Liver (tissue), 9 donors: Measurements from ENCODE around the gene PHGDH. TPM values are rescaled to one million over a fixed set of nuclear protein-coding genes. Genes with fewer than 3 reads are reported as not detected.

Source experiments
- DNase-seq: peaks from one replicate; pipeline ENCODE4 v3.0.0-alpha.2; 2017; ENCODE audit warnings: low spot score
- H3K27ac ChIP-seq, 2 donors: one replicate each; pipeline ENCODE4 v1.7.0; 2013; ENCODE audit warnings: inconsistent platforms in 2 of 2, low read length in 2 of 2, control low read depth in 1 of 2, low read depth in 1 of 2, mild to moderate bottlenecking in 1 of 2
- H3K27me3 ChIP-seq, 4 donors: one replicate each; pipeline versions ENCODE4 v1.6.1 to v1.7.0; 2013; ENCODE audit warnings: low read length in 3 of 4, inconsistent platforms in 1 of 4, mild to moderate bottlenecking in 1 of 4, moderate library complexity in 1 of 4; ENCODE audit not compliant: control insufficient read depth in 4 of 4, insufficient read depth in 4 of 4
- H3K36me3 ChIP-seq, 4 donors: one replicate each; pipeline versions ENCODE4 v1.6.1 to v1.7.0; 2013; ENCODE audit warnings: low read length in 3 of 4, mild to moderate bottlenecking in 3 of 4, low read depth in 1 of 4, moderate library complexity in 1 of 4; ENCODE audit not compliant: control insufficient read depth in 4 of 4, insufficient read depth in 3 of 4
- H3K4me1 ChIP-seq, 4 donors: one replicate each; pipeline versions ENCODE4 v1.6.1 to v1.7.0; 2013; ENCODE audit warnings: low read length in 3 of 4, mild to moderate bottlenecking in 3 of 4, moderate library complexity in 1 of 4; ENCODE audit not compliant: control insufficient read depth in 4 of 4, insufficient read depth in 4 of 4
- H3K4me3 ChIP-seq, 3 donors: one replicate each; pipeline versions ENCODE4 v1.6.1 to v1.7.0; 2013; ENCODE audit warnings: low read length in 3 of 3, control low read depth in 1 of 3, low read depth in 1 of 3, mild to moderate bottlenecking in 1 of 3
- H3K9ac ChIP-seq, 2 donors: one replicate each; pipeline ENCODE4 v1.7.0; 2013; ENCODE audit warnings: low read length in 2 of 2, mild to moderate bottlenecking in 2 of 2, moderate library complexity in 2 of 2, control low read depth in 1 of 2, low read depth in 1 of 2
- H3K9me3 ChIP-seq, 4 donors: one replicate each; pipeline versions ENCODE4 v1.6.1 to v1.7.0; 2013; ENCODE audit warnings: low read length in 3 of 4; ENCODE audit not compliant: control insufficient read depth in 4 of 4
- ATF3 ChIP-seq: IDR thresholded peaks from 2 replicates; pipeline ENCODE4 v1.6.1; 2016; ENCODE audit warnings: antibody characterized with exemption
- CTCF ChIP-seq: fragments of 150-350 bp; IDR thresholded peaks from 2 replicates; pipeline ENCODE4 v1.5.1; 2017; ENCODE audit warnings: improper control_type of control experiment, low read depth, low read length; ENCODE audit not compliant: missing input control
- FOXA1 ChIP-seq: IDR thresholded peaks from 2 replicates; pipeline ENCODE4 v1.6.1; 2016; ENCODE audit warnings: antibody characterized with exemption
- GABPA ChIP-seq, 2 donors: IDR thresholded peaks in 1 of 2; conservative IDR thresholded peaks in 1 of 2; 2 replicates each; pipeline ENCODE4 v1.6.1; 2016; ENCODE audit warnings: antibody characterized with exemption in 2 of 2, mild to moderate bottlenecking in 1 of 2, moderate library complexity in 1 of 2
- HNF4A ChIP-seq, 2 donors: conservative IDR thresholded peaks; 2 replicates each; pipeline ENCODE4 v1.6.1; 2016; ENCODE audit warnings: antibody characterized with exemption in 2 of 2, mild to moderate bottlenecking in 2 of 2
- HNF4G ChIP-seq: IDR thresholded peaks from 2 replicates; pipeline ENCODE4 v1.6.1; 2016; ENCODE audit warnings: antibody characterized with exemption
- JUND ChIP-seq, 2 donors: IDR thresholded peaks; 2 replicates each; pipeline ENCODE4 v1.6.1; 2016; ENCODE audit warnings: antibody characterized with exemption in 2 of 2
- MAX ChIP-seq: IDR thresholded peaks from 2 replicates; pipeline ENCODE4 v1.6.1; 2016; ENCODE audit warnings: antibody characterized with exemption
- REST ChIP-seq: IDR thresholded peaks from 2 replicates; pipeline ENCODE4 v1.6.1; 2016; ENCODE audit warnings: antibody characterized with exemption, mild to moderate bottlenecking
- SP1 ChIP-seq: IDR thresholded peaks from 2 replicates; pipeline ENCODE4 v1.6.1; 2018; ENCODE audit warnings: antibody characterized with exemption, mild to moderate bottlenecking
- TAF1 ChIP-seq: conservative IDR thresholded peaks from 2 replicates; pipeline ENCODE4 v1.6.1; 2016; ENCODE audit warnings: antibody characterized with exemption, mild to moderate bottlenecking
- YY1 ChIP-seq: IDR thresholded peaks from 2 replicates; pipeline ENCODE4 v1.6.1; 2016; ENCODE audit warnings: antibody characterized with exemption, mild to moderate bottlenecking
- ZBTB33 ChIP-seq: IDR thresholded peaks from 2 replicates; pipeline ENCODE4 v1.6.1; 2016; ENCODE audit warnings: antibody characterized with exemption
- WGBS: extraction: QIAGEN DNeasy Blood & Tissue Kit; methylation state at CpG from one replicate; pipeline ENCODE4 v1.1.7; 2013; 5-methylcytosine and 5-hydroxymethylcytosine counted together
- polyA plus RNA-seq, 2 donors: library from polyadenylated mRNA; stranded (reverse) in 1 of 2; unstranded in 1 of 2; fragments of 200-250 nt in 1 of 2; fragments of >200 nt in 1 of 2; fragmentation: Nextera tagmentation in 1 of 2; extraction: Ambion mirVana in 1 of 2; gene quantifications; one replicate each; pipeline versions ENCODE4 v1.2.1 to v1.2.3, GENCODE V29; 2013 to 2015
- total RNA-seq, 2 donors: library from RNA; depleted of rRNA; stranded (reverse); fragments of >200 nt; gene quantifications; one replicate each; pipeline ENCODE4 v1.2.3, GENCODE V29; 2014
- donor health status: healthy.
- donor health status: healthy.
- donor health status: healthy.
- donor health status: healthy.
- donor health status: healthy.

PHGDH gene
- total and polyA plus RNA-seq, 4 donors, result 48.0 to 178 (median 80.5) TPM

GRCh38 chr1:119700326-119700725 is 11.4 kb upstream of the PHGDH start:
- H3K9ac ChIP-seq, result no peak overlapping the region
- H3K36me3 ChIP-seq, result no peaks in the 10 kb centered on the region
- 76% methylated on average over 2 of the region's 2 CpGs for WGBS
- no peak overlapping the region for H3K4me3 ChIP-seq
- TF ChIP-seq MAX, result no peak
- TF ChIP-seq TAF1, result no peak
- no peaks in the 10 kb centered on the region for H3K27me3 ChIP-seq
- H3K9me3 ChIP-seq, result peaks cover 0 to 6% (median 3%) of the 10 kb centered on the region in 4 donors
- no peak for DNase-seq
- H3K4me1 ChIP-seq, result no peaks in the 10 kb centered on the region
- no peak overlapping the region for H3K27ac ChIP-seq

GRCh38 chr1:119701659-119702058 is 10.1 kb upstream of the PHGDH start:
- Histone ChIP-seq H3K9ac (no peak overlapping the region), H3K9me3 (peaks cover 0 to 6% (median 3%) of the 10 kb centered on the region in 4 donors), H3K36me3 (no peaks in the 10 kb centered on the region), H3K27me3 (no peaks in the 10 kb centered on the region), H3K4me1 (no peaks in the 10 kb centered on the region), H3K4me3 (peak overlapping the region in 1 of 3 donors; percentile 0), H3K27ac (no peak overlapping the region)
- TF ChIP-seq HNF4A (conservative IDR thresholded peaks at IDR 0.05) (no peak), ZBTB33 (no peak), REST (no peak), CTCF (no peak)
- no peak for DNase-seq

GRCh38 chr1:119702384-119702783 is 9.3 kb upstream of the PHGDH start:
- H3K4me3 ChIP-seq, result no peak overlapping the region
- 92% methylated on average over 2 of the region's 2 CpGs for WGBS

More at GRCh38 chr1:119702384-119702783, 9.3 kb upstream of the PHGDH start:
- DNase-seq, result no peak
- Histone ChIP-seq H3K9ac (no peak overlapping the region), H3K4me1 (no peaks in the 10 kb centered on the region), H3K27me3 (no peaks in the 10 kb centered on the region), H3K36me3 (no peaks in the 10 kb centered on the region), H3K27ac (no peak overlapping the region), H3K9me3 (peaks cover 0 to 6% (median 3%) of the 10 kb centered on the region in 4 donors)
- TF ChIP-seq JUND (IDR thresholded peaks at IDR 0.05) (no peak), FOXA1 (no peak), CTCF (no peak), GABPA (IDR thresholded peaks at IDR 0.05 in 1 of 2, conservative IDR thresholded peaks at IDR 0.05 in 1 of 2) (no peak), HNF4G (no peak), YY1 (no peak), ATF3 (no peak), SP1 (no peak)
